ENCODE results near the gene EFHC2. TPM values are rescaled to one million over a fixed set of nuclear protein-coding genes. Genes with fewer than 3 reads are reported as not detected.

EFHC2 gene
- total and polyA plus RNA-seq, 4 donors: 0.08 to 0.56 TPM; not detected in 2

DNA sequence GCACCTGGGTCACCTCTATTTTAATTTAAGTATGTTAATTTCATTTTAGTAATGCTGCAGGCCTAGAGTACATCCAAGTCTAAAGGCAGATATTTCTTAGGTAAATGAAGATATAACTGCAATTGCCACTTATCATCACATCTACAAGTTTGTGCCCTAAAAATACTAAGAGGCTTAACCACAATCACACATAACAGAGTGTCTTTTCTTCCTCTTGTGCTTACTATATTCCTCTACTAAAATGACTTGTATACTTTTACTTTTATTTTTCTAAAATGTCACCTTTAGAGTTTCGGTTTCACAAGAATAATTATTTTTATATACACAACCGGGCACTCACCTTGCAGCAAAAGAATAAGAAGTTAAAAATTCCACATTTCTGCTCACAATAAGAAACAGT lies 77.9 kb downstream of the EFHC2 start:
- Histone ChIP-seq H3K27me3 (ENCODE audit: control insufficient read depth in 4 of 4, insufficient read depth in 4 of 4, low read length in 3 of 4) (no peaks in the 10 kb centered on the region), H3K27ac (ENCODE audit: low read depth in 1 of 2, low read length in 2 of 2) (no peak overlapping the region), H3K4me1 (ENCODE audit: control insufficient read depth in 4 of 4, insufficient read depth in 4 of 4, low read length in 3 of 4) (no peaks in the 10 kb centered on the region), H3K4me3 (ENCODE audit: low read depth in 1 of 3, low read length in 3 of 3) (no peak overlapping the region), H3K9me3 (ENCODE audit: control insufficient read depth in 4 of 4, low read length in 3 of 4) (no peaks in the 10 kb centered on the region), H3K36me3 (ENCODE audit: control insufficient read depth in 4 of 4, insufficient read depth in 3 of 4, low read depth in 1 of 4, low read length in 3 of 4) (no peaks in the 10 kb centered on the region), H3K9ac (ENCODE audit: low read depth in 1 of 2, low read length in 2 of 2) (no peak overlapping the region)
- 85% methylated on average over 2 of the region's 2 CpGs for WGBS
- DNase-seq (ENCODE audit: low spot score): no peak
- TF ChIP-seq TAF1 (conservative IDR thresholded peaks at IDR 0.05) (no peak), FOXA2 (IDR thresholded peaks at IDR 0.05) (no peak), YY1 (IDR thresholded peaks at IDR 0.05) (no peak), RAD21 (IDR thresholded peaks at IDR 0.05) (no peak), HNF4A (conservative IDR thresholded peaks at IDR 0.05) (no peak), HNF4G (IDR thresholded peaks at IDR 0.05) (no peak), GABPA (IDR thresholded peaks at IDR 0.05 in 1 of 2, conservative IDR thresholded peaks at IDR 0.05 in 1 of 2) (no peak), EGR1 (IDR thresholded peaks at IDR 0.05; ENCODE audit: low read depth in 2 of 2) (no peak), SP1 (IDR thresholded peaks at IDR 0.05) (no peak)
- TF ChIP-seq, protein P1, sequence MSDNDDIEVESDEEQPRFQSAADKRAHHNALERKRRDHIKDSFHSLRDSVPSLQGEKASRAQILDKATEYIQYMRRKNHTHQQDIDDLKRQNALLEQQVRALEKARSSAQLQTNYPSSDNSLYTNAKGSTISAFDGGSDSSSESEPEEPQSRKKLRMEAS (IDR thresholded peaks at IDR 0.05): no peak
- TF ChIP-seq, protein P2, sequence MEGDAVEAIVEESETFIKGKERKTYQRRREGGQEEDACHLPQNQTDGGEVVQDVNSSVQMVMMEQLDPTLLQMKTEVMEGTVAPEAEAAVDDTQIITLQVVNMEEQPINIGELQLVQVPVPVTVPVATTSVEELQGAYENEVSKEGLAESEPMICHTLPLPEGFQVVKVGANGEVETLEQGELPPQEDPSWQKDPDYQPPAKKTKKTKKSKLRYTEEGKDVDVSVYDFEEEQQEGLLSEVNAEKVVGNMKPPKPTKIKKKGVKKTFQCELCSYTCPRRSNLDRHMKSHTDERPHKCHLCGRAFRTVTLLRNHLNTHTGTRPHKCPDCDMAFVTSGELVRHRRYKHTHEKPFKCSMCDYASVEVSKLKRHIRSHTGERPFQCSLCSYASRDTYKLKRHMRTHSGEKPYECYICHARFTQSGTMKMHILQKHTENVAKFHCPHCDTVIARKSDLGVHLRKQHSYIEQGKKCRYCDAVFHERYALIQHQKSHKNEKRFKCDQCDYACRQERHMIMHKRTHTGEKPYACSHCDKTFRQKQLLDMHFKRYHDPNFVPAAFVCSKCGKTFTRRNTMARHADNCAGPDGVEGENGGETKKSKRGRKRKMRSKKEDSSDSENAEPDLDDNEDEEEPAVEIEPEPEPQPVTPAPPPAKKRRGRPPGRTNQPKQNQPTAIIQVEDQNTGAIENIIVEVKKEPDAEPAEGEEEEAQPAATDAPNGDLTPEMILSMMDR (IDR thresholded peaks at IDR 0.05; ENCODE audit: low read depth, low read length, missing input control): no peak
- TF ChIP-seq, protein P3, sequence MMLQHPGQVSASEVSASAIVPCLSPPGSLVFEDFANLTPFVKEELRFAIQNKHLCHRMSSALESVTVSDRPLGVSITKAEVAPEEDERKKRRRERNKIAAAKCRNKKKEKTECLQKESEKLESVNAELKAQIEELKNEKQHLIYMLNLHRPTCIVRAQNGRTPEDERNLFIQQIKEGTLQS (IDR thresholded peaks at IDR 0.05): no peak
- TF ChIP-seq, protein P4, sequence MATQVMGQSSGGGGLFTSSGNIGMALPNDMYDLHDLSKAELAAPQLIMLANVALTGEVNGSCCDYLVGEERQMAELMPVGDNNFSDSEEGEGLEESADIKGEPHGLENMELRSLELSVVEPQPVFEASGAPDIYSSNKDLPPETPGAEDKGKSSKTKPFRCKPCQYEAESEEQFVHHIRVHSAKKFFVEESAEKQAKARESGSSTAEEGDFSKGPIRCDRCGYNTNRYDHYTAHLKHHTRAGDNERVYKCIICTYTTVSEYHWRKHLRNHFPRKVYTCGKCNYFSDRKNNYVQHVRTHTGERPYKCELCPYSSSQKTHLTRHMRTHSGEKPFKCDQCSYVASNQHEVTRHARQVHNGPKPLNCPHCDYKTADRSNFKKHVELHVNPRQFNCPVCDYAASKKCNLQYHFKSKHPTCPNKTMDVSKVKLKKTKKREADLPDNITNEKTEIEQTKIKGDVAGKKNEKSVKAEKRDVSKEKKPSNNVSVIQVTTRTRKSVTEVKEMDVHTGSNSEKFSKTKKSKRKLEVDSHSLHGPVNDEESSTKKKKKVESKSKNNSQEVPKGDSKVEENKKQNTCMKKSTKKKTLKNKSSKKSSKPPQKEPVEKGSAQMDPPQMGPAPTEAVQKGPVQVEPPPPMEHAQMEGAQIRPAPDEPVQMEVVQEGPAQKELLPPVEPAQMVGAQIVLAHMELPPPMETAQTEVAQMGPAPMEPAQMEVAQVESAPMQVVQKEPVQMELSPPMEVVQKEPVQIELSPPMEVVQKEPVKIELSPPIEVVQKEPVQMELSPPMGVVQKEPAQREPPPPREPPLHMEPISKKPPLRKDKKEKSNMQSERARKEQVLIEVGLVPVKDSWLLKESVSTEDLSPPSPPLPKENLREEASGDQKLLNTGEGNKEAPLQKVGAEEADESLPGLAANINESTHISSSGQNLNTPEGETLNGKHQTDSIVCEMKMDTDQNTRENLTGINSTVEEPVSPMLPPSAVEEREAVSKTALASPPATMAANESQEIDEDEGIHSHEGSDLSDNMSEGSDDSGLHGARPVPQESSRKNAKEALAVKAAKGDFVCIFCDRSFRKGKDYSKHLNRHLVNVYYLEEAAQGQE (IDR thresholded peaks at IDR 0.05): no peak

DNA sequence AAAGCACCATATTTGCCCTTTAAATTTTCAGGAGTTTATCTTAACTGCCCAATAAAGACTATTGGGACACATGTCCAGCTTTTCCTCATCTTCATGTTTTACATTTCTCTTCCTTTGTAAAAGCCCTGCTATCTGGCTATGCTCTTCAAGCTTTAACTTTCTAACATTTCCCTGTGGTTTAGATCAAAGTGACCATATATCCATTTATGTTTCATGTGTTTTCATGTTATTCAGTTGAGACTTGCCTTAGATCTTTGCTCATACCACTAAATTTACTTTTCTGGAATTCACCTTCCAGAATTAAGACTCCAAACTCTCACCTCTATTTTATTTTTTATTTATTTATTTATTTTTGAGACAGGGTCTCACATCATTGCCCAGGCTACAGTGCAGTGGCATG lies 78.5 kb downstream of the EFHC2 start:
- TF ChIP-seq YY1 (IDR thresholded peaks at IDR 0.05) (no peak), JUND (IDR thresholded peaks at IDR 0.05) (no peak), NR2F2 (IDR thresholded peaks at IDR 0.05) (no peak), FOXA2 (IDR thresholded peaks at IDR 0.05) (no peak), HNF4A (conservative IDR thresholded peaks at IDR 0.05) (no peak)
- TF ChIP-seq, protein P5, sequence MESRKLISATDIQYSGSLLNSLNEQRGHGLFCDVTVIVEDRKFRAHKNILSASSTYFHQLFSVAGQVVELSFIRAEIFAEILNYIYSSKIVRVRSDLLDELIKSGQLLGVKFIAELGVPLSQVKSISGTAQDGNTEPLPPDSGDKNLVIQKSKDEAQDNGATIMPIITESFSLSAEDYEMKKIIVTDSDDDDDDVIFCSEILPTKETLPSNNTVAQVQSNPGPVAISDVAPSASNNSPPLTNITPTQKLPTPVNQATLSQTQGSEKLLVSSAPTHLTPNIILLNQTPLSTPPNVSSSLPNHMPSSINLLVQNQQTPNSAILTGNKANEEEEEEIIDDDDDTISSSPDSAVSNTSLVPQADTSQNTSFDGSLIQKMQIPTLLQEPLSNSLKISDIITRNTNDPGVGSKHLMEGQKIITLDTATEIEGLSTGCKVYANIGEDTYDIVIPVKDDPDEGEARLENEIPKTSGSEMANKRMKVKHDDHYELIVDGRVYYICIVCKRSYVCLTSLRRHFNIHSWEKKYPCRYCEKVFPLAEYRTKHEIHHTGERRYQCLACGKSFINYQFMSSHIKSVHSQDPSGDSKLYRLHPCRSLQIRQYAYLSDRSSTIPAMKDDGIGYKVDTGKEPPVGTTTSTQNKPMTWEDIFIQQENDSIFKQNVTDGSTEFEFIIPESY (IDR thresholded peaks at IDR 0.05): no peak
- TF ChIP-seq, protein P4 (IDR thresholded peaks at IDR 0.05): no peak
- TF ChIP-seq, protein P3 (IDR thresholded peaks at IDR 0.05): no peak
- TF ChIP-seq, protein P2 (IDR thresholded peaks at IDR 0.05; ENCODE audit: low read depth, low read length, missing input control): no peak
- no peaks in the 10 kb centered on the region for H3K9me3 ChIP-seq (ENCODE audit: control insufficient read depth in 4 of 4, low read length in 3 of 4)
- no peak for DNase-seq (ENCODE audit: low spot score)
- no peaks in the 10 kb centered on the region for H3K4me1 ChIP-seq (ENCODE audit: control insufficient read depth in 4 of 4, insufficient read depth in 4 of 4, low read length in 3 of 4)
- H3K27ac ChIP-seq (ENCODE audit: low read depth in 1 of 2, low read length in 2 of 2): no peak overlapping the region
- H3K4me3 ChIP-seq (ENCODE audit: low read depth in 1 of 3, low read length in 3 of 3): no peak overlapping the region
- no peaks in the 10 kb centered on the region for H3K27me3 ChIP-seq (ENCODE audit: control insufficient read depth in 4 of 4, insufficient read depth in 4 of 4, low read length in 3 of 4)
- H3K36me3 ChIP-seq (ENCODE audit: control insufficient read depth in 4 of 4, insufficient read depth in 3 of 4, low read depth in 1 of 4, low read length in 3 of 4): no peaks in the 10 kb centered on the region
- H3K9ac ChIP-seq (ENCODE audit: low read depth in 1 of 2, low read length in 2 of 2): no peak overlapping the region

Data from liver (tissue), 9 donors.